ENCODE data around the gene SERPINA12.

The SERPINA12 gene

DNA sequence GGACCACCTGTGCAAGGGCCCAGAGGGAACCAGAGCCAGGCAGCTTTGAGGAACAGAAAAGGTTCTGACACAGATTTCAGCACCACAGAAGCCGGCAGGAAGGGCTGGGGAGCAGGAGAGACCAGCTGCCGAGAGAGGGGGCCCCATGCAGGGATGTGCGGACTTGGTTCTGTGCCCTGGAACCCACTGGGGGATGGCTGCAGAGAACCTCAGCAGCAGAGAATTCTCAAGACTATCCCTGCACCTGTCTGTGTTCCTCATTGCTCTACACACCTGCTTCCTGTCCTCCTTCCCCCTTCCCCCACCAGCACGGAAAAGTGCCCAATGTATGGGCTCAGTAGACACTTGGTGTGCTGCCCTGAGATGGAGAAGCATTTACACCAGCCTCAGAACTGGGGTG is 36.4 kb downstream of the SERPINA12 start:
- TF ChIP-seq, protein P1, sequence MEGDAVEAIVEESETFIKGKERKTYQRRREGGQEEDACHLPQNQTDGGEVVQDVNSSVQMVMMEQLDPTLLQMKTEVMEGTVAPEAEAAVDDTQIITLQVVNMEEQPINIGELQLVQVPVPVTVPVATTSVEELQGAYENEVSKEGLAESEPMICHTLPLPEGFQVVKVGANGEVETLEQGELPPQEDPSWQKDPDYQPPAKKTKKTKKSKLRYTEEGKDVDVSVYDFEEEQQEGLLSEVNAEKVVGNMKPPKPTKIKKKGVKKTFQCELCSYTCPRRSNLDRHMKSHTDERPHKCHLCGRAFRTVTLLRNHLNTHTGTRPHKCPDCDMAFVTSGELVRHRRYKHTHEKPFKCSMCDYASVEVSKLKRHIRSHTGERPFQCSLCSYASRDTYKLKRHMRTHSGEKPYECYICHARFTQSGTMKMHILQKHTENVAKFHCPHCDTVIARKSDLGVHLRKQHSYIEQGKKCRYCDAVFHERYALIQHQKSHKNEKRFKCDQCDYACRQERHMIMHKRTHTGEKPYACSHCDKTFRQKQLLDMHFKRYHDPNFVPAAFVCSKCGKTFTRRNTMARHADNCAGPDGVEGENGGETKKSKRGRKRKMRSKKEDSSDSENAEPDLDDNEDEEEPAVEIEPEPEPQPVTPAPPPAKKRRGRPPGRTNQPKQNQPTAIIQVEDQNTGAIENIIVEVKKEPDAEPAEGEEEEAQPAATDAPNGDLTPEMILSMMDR (IDR thresholded peaks at IDR 0.05; ENCODE audit: borderline replicate concordance, insufficient read depth, low read depth, low read length): no peak
- no peak overlapping the region for H3K4me3 ChIP-seq (ENCODE audit: low read depth, low read length)

DNA sequence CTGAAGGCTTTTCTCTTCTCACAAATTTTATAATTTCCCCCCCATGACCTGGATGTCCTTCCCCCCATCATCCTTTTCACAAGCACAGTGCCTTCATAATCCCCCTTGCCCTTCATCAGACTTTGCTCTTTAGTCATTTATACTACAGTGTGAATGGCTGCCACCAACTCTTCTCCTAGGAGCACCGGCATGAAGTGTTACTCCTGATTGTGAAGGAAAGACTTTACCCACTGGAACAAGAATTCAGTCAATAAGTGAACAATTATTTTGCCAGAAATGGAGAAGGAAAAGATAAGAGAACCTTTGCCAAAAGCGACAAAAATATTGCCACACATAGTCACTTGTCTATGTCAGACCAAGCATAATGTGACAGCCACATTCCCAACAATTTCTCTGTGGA is 38.2 kb downstream of the SERPINA12 start:
- TF ChIP-seq, protein P1 (IDR thresholded peaks at IDR 0.05; ENCODE audit: borderline replicate concordance, insufficient read depth, low read depth, low read length): no peak
- H3K4me3 ChIP-seq (ENCODE audit: low read depth, low read length): no peak overlapping the region

DNA sequence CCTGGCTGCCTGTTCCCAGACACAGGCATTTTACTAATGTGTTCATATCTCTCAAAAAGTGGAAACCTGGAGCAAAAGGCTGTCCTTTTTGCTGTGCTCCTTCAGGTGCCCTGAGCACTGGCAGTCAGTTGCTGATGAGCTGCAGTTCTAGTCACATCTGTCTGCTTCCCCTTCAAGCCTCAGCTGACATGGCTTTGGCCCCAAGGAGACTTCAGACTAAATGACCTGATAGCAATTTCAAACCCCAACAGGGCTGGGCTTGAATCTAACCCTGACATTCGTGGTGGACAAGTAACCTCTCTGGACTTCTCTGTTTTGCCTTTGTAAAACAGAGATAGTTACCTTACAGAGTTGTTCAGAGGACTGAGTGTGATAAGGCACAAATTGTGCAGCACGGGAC is 39.0 kb downstream of the SERPINA12 start:
- TF ChIP-seq, protein P1 (IDR thresholded peaks at IDR 0.05; ENCODE audit: borderline replicate concordance, insufficient read depth, low read depth, low read length): no peak
- no peak overlapping the region for H3K4me3 ChIP-seq (ENCODE audit: low read depth, low read length)

DNA sequence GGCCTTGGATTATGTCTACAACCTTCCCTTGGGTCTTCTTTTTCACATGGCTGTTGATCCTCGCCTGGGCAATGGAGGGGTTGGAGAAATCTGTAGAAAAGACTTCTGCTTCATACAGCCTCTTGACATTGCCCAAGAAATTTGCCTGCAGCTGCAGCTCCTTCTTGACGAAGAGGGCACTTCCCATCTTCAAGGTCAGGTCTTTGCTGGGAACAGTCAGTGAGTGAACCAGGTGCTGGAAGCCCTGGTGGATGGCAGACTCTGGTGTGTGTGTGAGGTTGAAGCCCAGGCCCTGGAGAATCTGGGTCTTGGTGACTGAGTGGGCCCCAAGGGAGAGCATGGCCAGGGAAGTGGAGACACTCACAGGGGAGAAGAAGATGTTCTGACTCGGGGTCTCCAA is 40.0 kb downstream of the SERPINA12 start:
- H3K4me3 ChIP-seq (ENCODE audit: low read depth, low read length): no peak overlapping the region
- TF ChIP-seq, protein P1 (IDR thresholded peaks at IDR 0.05; ENCODE audit: borderline replicate concordance, insufficient read depth, low read depth, low read length): no peak

DNA sequence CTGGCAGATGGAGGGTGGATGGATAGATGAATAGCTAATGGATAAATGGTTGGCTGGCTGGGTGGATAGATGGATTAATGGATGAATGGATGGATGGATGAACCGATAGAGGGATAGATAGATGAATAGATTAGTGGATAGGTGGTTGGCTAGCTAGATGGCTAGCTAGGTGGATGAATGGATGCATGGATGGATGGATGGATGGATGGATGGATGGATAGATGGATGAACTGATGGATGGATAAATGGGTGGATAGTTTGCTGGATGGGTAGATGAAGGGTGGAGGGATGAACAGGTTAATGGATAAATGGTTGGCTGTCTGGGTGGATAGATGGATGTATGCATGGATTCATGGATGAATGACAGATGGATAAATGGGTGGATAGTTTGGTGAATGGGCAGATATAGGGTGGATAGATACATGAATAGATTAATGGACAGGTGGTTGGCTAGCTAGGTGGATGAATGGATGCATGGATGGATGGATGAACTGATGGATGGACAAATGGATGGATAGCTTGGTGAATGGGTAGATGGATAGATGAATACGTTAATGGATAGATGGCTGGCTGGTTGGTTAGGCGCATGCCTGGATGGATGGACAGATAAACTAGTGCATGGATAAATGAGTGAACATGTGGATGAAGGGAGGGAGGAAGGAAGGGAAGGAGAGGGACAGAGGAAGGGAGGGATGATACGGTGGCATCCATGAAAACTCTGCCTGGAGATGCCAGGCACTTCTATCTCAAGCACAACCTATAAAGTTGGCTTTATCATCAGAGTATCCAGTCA is 41.3 kb downstream of the SERPINA12 start:
- TF ChIP-seq, protein P1 (IDR thresholded peaks at IDR 0.05; ENCODE audit: borderline replicate concordance, insufficient read depth, low read depth, low read length): no peak
- H3K4me3 ChIP-seq (ENCODE audit: low read depth, low read length): no peak overlapping the region

DNA sequence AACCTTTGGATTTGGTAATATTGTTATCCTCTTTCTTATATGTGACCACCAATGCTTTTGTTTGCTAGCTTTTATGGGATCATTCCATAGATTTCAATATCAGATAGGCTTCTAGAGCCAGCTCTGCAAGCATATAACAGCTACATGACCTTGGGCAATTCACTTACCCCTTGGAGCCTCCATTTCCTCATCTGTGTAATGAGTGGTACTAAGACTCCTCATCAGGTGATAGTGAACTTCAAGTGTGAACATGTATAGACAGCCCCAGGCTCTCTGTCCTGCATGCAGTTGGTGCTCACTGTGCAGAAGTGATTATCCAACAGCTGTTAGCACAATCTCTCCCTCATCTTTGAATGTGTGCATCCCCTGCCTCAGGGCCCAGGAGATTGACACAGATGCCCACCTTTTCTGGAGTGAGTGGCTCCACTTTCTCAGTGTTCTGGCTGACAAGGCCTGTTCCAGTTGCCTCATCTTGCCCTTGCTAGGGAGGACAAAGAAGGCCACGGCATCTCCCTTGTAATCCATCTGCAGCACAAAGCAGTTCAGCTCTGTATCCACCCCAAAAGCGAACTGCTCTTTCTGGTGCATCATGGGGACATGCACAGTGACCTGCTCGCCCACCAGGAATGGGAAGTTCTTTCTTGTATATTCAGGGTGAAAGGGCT is 42.4 kb downstream of the SERPINA12 start:
- no peak overlapping the region for H3K4me3 ChIP-seq (ENCODE audit: low read depth, low read length)
- TF ChIP-seq, protein P1 (IDR thresholded peaks at IDR 0.05; ENCODE audit: borderline replicate concordance, insufficient read depth, low read depth, low read length): no peak

DNA sequence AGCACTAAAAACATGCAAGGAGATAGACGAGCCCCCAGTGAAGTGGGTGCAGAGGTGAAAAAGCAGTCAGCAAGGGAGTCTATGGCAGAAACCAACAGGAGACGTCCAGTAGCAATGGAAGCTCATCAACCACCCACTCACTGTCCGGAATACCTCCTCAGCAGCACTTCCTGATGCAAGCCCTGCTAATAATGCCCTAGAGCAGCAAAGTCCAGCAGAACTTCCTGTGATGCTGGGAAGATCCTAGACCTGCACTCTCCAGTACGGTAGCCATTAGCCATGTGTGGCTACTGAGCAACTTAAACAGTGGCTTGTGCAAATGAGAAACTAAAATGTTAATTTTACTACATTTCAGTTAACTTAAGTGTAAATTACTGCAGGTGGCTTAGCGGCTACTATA is 44.2 kb downstream of the SERPINA12 start:
- TF ChIP-seq, protein P1 (IDR thresholded peaks at IDR 0.05; ENCODE audit: borderline replicate concordance, insufficient read depth, low read depth, low read length): no peak
- H3K4me3 ChIP-seq (ENCODE audit: low read depth, low read length): no peak overlapping the region
